GM12878 (cell line): ENCODE measurements around the gene EWSR1. TPM values are rescaled to one million over a fixed set of nuclear protein-coding genes. Genes with fewer than 3 reads are reported as not detected.

Experiments used
- ATAC-seq: fragments of 200-7000 bp; cut with Tn5 transposase; 3 replicates; pipeline ENCODE4 v1.9.1; 2020; ENCODE audit warnings: mild to moderate bottlenecking, moderate library complexity
- BruUV-seq: library from RNA; stranded (reverse); fragments of 400-500 nt; replicated peaks from 2 replicates; lab custom pipeline; 2021; lab: Mats Ljungman, UMichigan
- CTCF ChIA-PET: fragments of 300-600 bp; sonication (Branson Sonifier 250); formaldehyde crosslinking; extraction: SDS; loops from one replicate; lab custom pipeline; 2021; ENCODE audit warnings: inconsistent platforms; lab: Yijun Ruan, JAX
- POLR2A ChIA-PET: fragments of 350-600 bp; formaldehyde crosslinking; extraction: SDS; loops from one replicate; lab custom pipeline; 2021; ENCODE audit warnings: inconsistent platforms; lab: Charles Lee
- RAD21 ChIA-PET: fragments of 300-600 bp; sonication (Branson Sonifier 250); formaldehyde crosslinking; loops from one replicate; lab custom pipeline; 2023; ENCODE audit warnings: antibody characterized with exemption; ENCODE audit not compliant: unreplicated experiment; lab: Charles Lee
- SMC1A ChIA-PET: fragments of 300-600 bp; sonication (Branson Sonifier 250); formaldehyde crosslinking; loops from one replicate; lab custom pipeline; 2023; ENCODE audit not compliant: unreplicated experiment, uncharacterized antibody; lab: Charles Lee
- DNase-seq: peaks from one replicate; pipeline ENCODE4 v3.0.0-alpha.2; 2011; ENCODE audit warnings: low read depth, low spot score
- FAIRE-seq: peaks from 3 replicates; lab custom pipeline; 2011; peaks lifted over from hg19 to GRCh38; lab: Jason Lieb, UNC
- H2AFZ ChIP-seq: 2 replicates; pipeline ENCODE4 v1.6.0; 2011; ENCODE audit warnings: low read depth, low read length, control low read depth; ENCODE audit not compliant: control insufficient read depth
- H3K27ac ChIP-seq: 2 replicates; pipeline ENCODE4 v1.5.1; 2011; ENCODE audit warnings: control low read depth; ENCODE audit not compliant: control insufficient read depth, insufficient read depth
- H3K27me3 ChIP-seq, 2 experiments: replicated peaks in 1 of 2; 2 replicates each; pipeline versions ENCODE4 v1.6.0 to v1.6.1; 2011; ENCODE audit warnings: low read length in 1 of 2; ENCODE audit not compliant: control insufficient read depth in 2 of 2, insufficient read depth in 2 of 2
- H3K36me3 ChIP-seq, 2 experiments: 2 replicates each; pipeline ENCODE4 v1.5.1; 2011; ENCODE audit warnings: low read length in 1 of 2; ENCODE audit not compliant: control insufficient read depth in 2 of 2, insufficient read depth in 2 of 2
- H3K4me1 ChIP-seq: 2 replicates; pipeline ENCODE4 v1.6.1; 2011; ENCODE audit warnings: mild to moderate bottlenecking, low read length, moderate library complexity, mixed read lengths; ENCODE audit not compliant: control insufficient read depth, insufficient read depth
- H3K4me2 ChIP-seq: 2 replicates; pipeline ENCODE4 v1.6.0; 2011; ENCODE audit warnings: control low read depth; ENCODE audit not compliant: control insufficient read depth, insufficient read depth
- H3K4me3 ChIP-seq: fragments of 200-600 bp; sonication (generic); 2 replicates; pipeline ENCODE4 v1.5.1; 2016
- H3K79me2 ChIP-seq: 2 replicates; pipeline ENCODE4 v1.6.0; 2011; ENCODE audit warnings: low read length; ENCODE audit not compliant: control insufficient read depth, insufficient read depth
- H3K9ac ChIP-seq: 2 replicates; pipeline ENCODE4 v1.8.0; 2011; ENCODE audit warnings: low read length, control low read depth, mixed read lengths; ENCODE audit not compliant: control insufficient read depth, insufficient read depth
- H3K9me3 ChIP-seq: replicated peaks from 3 replicates; pipeline ENCODE4 v1.5.1; 2011; ENCODE audit warnings: mild to moderate bottlenecking, low read length; ENCODE audit not compliant: control insufficient read depth, insufficient read depth
- H4K20me1 ChIP-seq: 2 replicates; pipeline ENCODE4 v1.6.0; 2011; ENCODE audit not compliant: control insufficient read depth, insufficient read depth
- ATF7 ChIP-seq: fragments of 450-650 bp; IDR thresholded peaks from 2 replicates; pipeline ENCODE4 v1.6.1; 2016; ENCODE audit warnings: low read depth, mild to moderate bottlenecking
- CREB1 ChIP-seq: IDR thresholded peaks from 2 replicates; pipeline ENCODE4 v1.6.1; 2012; ENCODE audit warnings: low read depth, mild to moderate bottlenecking, inconsistent platforms
- DPF2 ChIP-seq: fragments of 450-650 bp; IDR thresholded peaks from 2 replicates; pipeline ENCODE4 v1.6.1; 2017; ENCODE audit warnings: mild to moderate bottlenecking
- IRF4 ChIP-seq: IDR thresholded peaks from 2 replicates; pipeline ENCODE4 v1.6.1; 2011; ENCODE audit warnings: low read depth, low read length
- KAT2A ChIP-seq: conservative IDR thresholded peaks from 2 replicates; pipeline ENCODE4 v1.6.1; 2011; ENCODE audit warnings: low read depth, low read length; ENCODE audit not compliant: control insufficient read depth
- NRF1 ChIP-seq: conservative IDR thresholded peaks from 2 replicates; pipeline ENCODE4 v1.6.1; 2011; ENCODE audit warnings: mild to moderate bottlenecking, low read depth, low read length, improper control_type of control experiment
- POLR2A ChIP-seq: IDR thresholded peaks from 2 replicates; pipeline ENCODE4 v1.6.1; 2011; ENCODE audit warnings: low read depth, mild to moderate bottlenecking, low read length
- SREBF2 ChIP-seq: IDR thresholded peaks from 2 replicates; pipeline ENCODE4 v1.6.1; 2012; ENCODE audit warnings: mild to moderate bottlenecking, low read length
- TBL1XR1 ChIP-seq: IDR thresholded peaks from 2 replicates; pipeline ENCODE4 v1.6.1; 2012; ENCODE audit warnings: low read depth, low read length, improper control_type of control experiment
- TCF7 ChIP-seq: IDR thresholded peaks from 2 replicates; pipeline ENCODE4 v1.6.1; 2014; ENCODE audit warnings: antibody characterized with exemption, borderline replicate concordance
- YY1 ChIP-seq: IDR thresholded peaks from 2 replicates; pipeline ENCODE4 v1.6.1; 2011; ENCODE audit warnings: low read depth, mild to moderate bottlenecking, low read length
- whole genome bisulfite sequencing: methylation state at CpG from one replicate; pipeline ENCODE4 v1.1.6; 2016; ENCODE audit warnings: low lambda C conversion rate; ENCODE audit not compliant: insufficient replicate concordance, insufficient coverage; ENCODE audit errors: missing lambda C conversion rate; 5-methylcytosine and 5-hydroxymethylcytosine counted together
- in situ Hi-C: fragments of 300-500 bp; cut with MboI; formaldehyde crosslinking; loops from 9 replicates; pipeline ENCODE4 v1.14.3; 2018; ENCODE audit warnings: mixed read lengths
- intact Hi-C: fragments of 100-400 bp; cut with micrococcal nuclease; formaldehyde crosslinking; loops from one replicate; pipeline ENCODE4 v1.14.2; 2022; ENCODE audit not compliant: unreplicated experiment
- polyA plus RNA-seq, 11 experiments: library from polyadenylated mRNA; depleted of rRNA in 4 of 11; unstranded in 6 of 11; stranded (reverse) in 5 of 11; fragments of >200 nt; fragmentation: Nextera tagmentation in 4 of 11; fragmentation: Illumina TruSeq in 1 of 11; extraction: Ambion mirVana in 4 of 11; extraction: Trizol in 1 of 11; gene quantifications; 1 replicate in 1 of 11; 2 replicates in 10 of 11; pipeline versions ENCODE4 v1.2.1 to v1.2.3, GENCODE V29; 2011 to 2016; ENCODE audit warnings: inconsistent platforms in 2 of 11, missing spikeins in 2 of 11, low read depth in 1 of 11
- total RNA-seq, 4 experiments: library from RNA; depleted of rRNA in 3 of 4; stranded (reverse); fragments of >200 nt in 3 of 4; fragmentation: Illumina TruSeq in 1 of 4; extraction: Trizol in 1 of 4; gene quantifications; 2 replicates each; pipeline versions ENCODE4 v1.2.1 to v1.2.3, GENCODE V29; 2013 to 2021
- TF ChIP-seq, protein P1 (sequence below), 3 experiments: IDR thresholded peaks in 2 of 3; conservative IDR thresholded peaks in 1 of 3; 2 replicates each; pipeline ENCODE4 v1.5.1; 2011; ENCODE audit warnings: low read depth in 3 of 3, low read length in 3 of 3, mild to moderate bottlenecking in 3 of 3, control low read depth in 2 of 3, moderate library complexity in 2 of 3, inconsistent platforms in 1 of 3, mixed read lengths in 1 of 3; ENCODE audit not compliant: control insufficient read depth in 2 of 3, insufficient read depth in 1 of 3; ENCODE audit errors: extremely low read depth in 1 of 3
- TF ChIP-seq, protein P2 (sequence below): fragments of 450-650 bp; IDR thresholded peaks from 2 replicates; pipeline ENCODE4 v1.6.1; 2017; ENCODE audit warnings: antibody characterized with exemption, mild to moderate bottlenecking, moderate library complexity

Gene EWSR1
- total and polyA plus RNA-seq, 10 of the 15 experiments (the other 5 are each of a cell fraction or from before 2014, with no cell fraction given), result 130 to 480 (median 356) TPM

- Histone ChIP-seq H4K20me1 (no peaks in the 10 kb centered on the region), H3K27me3 (peaks cover 2 to 7% of the 10 kb centered on the region in 2 experiments; a peak in 2 of 4 replicates), H3K9ac (no peak within 1 kb of the TSS; the same call in 1 of the 2 replicates), H3K27ac (no peak within 1 kb of the TSS), H3K9me3 (no peaks in the 10 kb centered on the region; the same call in 2 of the 3 replicates), H3K4me3 (peak within 1 kb of the TSS; percentile 60), H3K79me2 (no peaks in the 10 kb centered on the region), H3K36me3 (no peaks in the 10 kb centered on the region), H3K4me2 (peak within 1 kb of the TSS; percentile 83), H2AFZ (peak within 1 kb of the TSS; percentile 56), H3K4me1 (no peaks in the 10 kb centered on the region; the same call in 1 of the 2 replicates)
- CTCF ChIA-PET, result no interaction called here
- FAIRE-seq (no peak), ATAC-seq (peak; percentile 52), DNase-seq (no peak)
- BruUV-seq, result no TSS peak
- POLR2A ChIA-PET, result interaction anchor here (0.7 kb wide), 1 partner anchor 18 kb away, joined by 8 read pairs; no protein-coding TSS in a partner anchor
- RAD21 ChIA-PET, result no interaction called here
- peak; percentile 61 for TF ChIP-seq YY1
- no peak for TF ChIP-seq TCF7
- TF ChIP-seq, protein P1, sequence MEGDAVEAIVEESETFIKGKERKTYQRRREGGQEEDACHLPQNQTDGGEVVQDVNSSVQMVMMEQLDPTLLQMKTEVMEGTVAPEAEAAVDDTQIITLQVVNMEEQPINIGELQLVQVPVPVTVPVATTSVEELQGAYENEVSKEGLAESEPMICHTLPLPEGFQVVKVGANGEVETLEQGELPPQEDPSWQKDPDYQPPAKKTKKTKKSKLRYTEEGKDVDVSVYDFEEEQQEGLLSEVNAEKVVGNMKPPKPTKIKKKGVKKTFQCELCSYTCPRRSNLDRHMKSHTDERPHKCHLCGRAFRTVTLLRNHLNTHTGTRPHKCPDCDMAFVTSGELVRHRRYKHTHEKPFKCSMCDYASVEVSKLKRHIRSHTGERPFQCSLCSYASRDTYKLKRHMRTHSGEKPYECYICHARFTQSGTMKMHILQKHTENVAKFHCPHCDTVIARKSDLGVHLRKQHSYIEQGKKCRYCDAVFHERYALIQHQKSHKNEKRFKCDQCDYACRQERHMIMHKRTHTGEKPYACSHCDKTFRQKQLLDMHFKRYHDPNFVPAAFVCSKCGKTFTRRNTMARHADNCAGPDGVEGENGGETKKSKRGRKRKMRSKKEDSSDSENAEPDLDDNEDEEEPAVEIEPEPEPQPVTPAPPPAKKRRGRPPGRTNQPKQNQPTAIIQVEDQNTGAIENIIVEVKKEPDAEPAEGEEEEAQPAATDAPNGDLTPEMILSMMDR (IDR thresholded peaks at IDR 0.05 in 2 of 3, conservative IDR thresholded peaks at IDR 0.05 in 1 of 3; ENCODE audit: control insufficient read depth in 2 of 3, extremely low read depth in 1 of 3, insufficient read depth in 1 of 3, low read depth in 3 of 3, low read length in 3 of 3), result peak in 2 of 3 experiments; percentile 32 to 42; a peak in 3 of 6 replicates
- TF ChIP-seq TBL1XR1, result no peak
- TF ChIP-seq, protein P2, sequence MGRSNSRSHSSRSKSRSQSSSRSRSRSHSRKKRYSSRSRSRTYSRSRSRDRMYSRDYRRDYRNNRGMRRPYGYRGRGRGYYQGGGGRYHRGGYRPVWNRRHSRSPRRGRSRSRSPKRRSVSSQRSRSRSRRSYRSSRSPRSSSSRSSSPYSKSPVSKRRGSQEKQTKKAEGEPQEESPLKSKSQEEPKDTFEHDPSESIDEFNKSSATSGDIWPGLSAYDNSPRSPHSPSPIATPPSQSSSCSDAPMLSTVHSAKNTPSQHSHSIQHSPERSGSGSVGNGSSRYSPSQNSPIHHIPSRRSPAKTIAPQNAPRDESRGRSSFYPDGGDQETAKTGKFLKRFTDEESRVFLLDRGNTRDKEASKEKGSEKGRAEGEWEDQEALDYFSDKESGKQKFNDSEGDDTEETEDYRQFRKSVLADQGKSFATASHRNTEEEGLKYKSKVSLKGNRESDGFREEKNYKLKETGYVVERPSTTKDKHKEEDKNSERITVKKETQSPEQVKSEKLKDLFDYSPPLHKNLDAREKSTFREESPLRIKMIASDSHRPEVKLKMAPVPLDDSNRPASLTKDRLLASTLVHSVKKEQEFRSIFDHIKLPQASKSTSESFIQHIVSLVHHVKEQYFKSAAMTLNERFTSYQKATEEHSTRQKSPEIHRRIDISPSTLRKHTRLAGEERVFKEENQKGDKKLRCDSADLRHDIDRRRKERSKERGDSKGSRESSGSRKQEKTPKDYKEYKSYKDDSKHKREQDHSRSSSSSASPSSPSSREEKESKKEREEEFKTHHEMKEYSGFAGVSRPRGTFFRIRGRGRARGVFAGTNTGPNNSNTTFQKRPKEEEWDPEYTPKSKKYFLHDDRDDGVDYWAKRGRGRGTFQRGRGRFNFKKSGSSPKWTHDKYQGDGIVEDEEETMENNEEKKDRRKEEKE, result no peak
- TF ChIP-seq IRF4, result no peak
- peak; percentile 63 for TF ChIP-seq DPF2
- TF ChIP-seq ATF7, result no peak
- no peak for TF ChIP-seq POLR2A
- TF ChIP-seq CREB1, result no peak
- TF ChIP-seq KAT2A, result no peak
- no peak for TF ChIP-seq SREBF2
- no peak for TF ChIP-seq NRF1
- SMC1A ChIA-PET, result no interaction called here
- 8% methylated on average over 17 of the region's 40 CpGs for WGBS
- in situ Hi-C loops, result no loop called here
- intact Hi-C loops, result no loop called here
These were observed 38.2 kb downstream of the EWSR1 start, which contains the start of gene GAS2L1 for GRCh38 chr22:29306175-29306834. Gene GAS2L1 (plus strand): TSS chr22:29306650. CDS start chr22:29308106, 1,456 bp downstream.
